ENCODE results near the gene PTPRN. TPM values are rescaled to one million over a fixed set of nuclear protein-coding genes. Genes with fewer than 3 reads are reported as not detected.

The PTPRN gene
- total RNA-seq, 1 donor from 2014 or later = 0.17 TPM

Other genes with a start within 250 kb of the PTPRN start
- gene IHH, start 248.5 kb downstream of the PTPRN start, total RNA-seq = not detected in 2 replicates
- gene NHEJ1, start 148.6 kb downstream of the PTPRN start, total RNA-seq = 25.7 and 28.8 TPM in 2 replicates
- gene SLC23A3, start 139.4 kb downstream of the PTPRN start, total RNA-seq = 1.3 and 3.2 TPM in 2 replicates
- 25.7 and 29.8 TPM in 2 replicates for gene CNPPD1, start 132.5 kb downstream of the PTPRN start, total RNA-seq
- gene RETREG2, start 131.1 kb downstream of the PTPRN start, total RNA-seq = 64.1 and 75.4 TPM in 2 replicates
- 16.7 and 22.5 TPM in 2 replicates for gene ZFAND2B, start 102.6 kb downstream of the PTPRN start, total RNA-seq
- 31.8 and 52.4 TPM in 2 replicates for gene ABCB6, start 90.4 kb downstream of the PTPRN start, total RNA-seq
- 46.5 and 75.4 TPM in 2 replicates for gene ATG9A, start 79.8 kb downstream of the PTPRN start, total RNA-seq
- gene ANKZF1, start 79.6 kb downstream of the PTPRN start, total RNA-seq = 17.7 and 29.6 TPM in 2 replicates
- gene GLB1L, start 64.0 kb downstream of the PTPRN start, total RNA-seq = 5.7 and 6.5 TPM in 2 replicates
- 24.3 and 24.7 TPM in 2 replicates for gene STK16, start 63.9 kb downstream of the PTPRN start, total RNA-seq
- 0.09 TPM in 1 of 2 replicates, not detected in the other for gene TUBA4B, start 56.2 kb downstream of the PTPRN start, total RNA-seq
- 19.9 and 23.0 TPM in 2 replicates for gene TUBA4A, start 55.5 kb downstream of the PTPRN start, total RNA-seq
- gene DNAJB2, start 30.0 kb downstream of the PTPRN start, total RNA-seq = 24.0 and 27.7 TPM in 2 replicates
- not detected in 2 replicates for gene RESP18, start 23.3 kb upstream of the PTPRN start, total RNA-seq
- gene DNPEP, start 78.5 kb upstream of the PTPRN start, total RNA-seq = 54.1 and 67.7 TPM in 2 replicates
- not detected in 2 replicates for gene DES, start 109.0 kb upstream of the PTPRN start, total RNA-seq
- 0.09 and 1.7 TPM in 2 replicates for gene SPEG, start 125.4 kb upstream of the PTPRN start, total RNA-seq
- gene GMPPA, start 189.5 kb upstream of the PTPRN start, total RNA-seq = 33.4 and 34.5 TPM in 2 replicates
- not detected in 2 replicates for gene ASIC4, start 205.1 kb upstream of the PTPRN start, total RNA-seq
- gene CHPF, start 234.4 kb upstream of the PTPRN start, total RNA-seq = 0.84 and 3.2 TPM in 2 replicates
- under 0.01 TPM in 1 of 2 replicates, not detected in the other for gene TMEM198, start 234.6 kb upstream of the PTPRN start, total RNA-seq